Stimulated activated memory B cell treated with anti-CD40 and anti-IgM and Interleukin-4, amounts not matched to agents 10 μg/mL and 1 μg/mL and 100 μg/mL, for 72 hours (primary cell): ENCODE measurements around the gene EEF1A2.
A peak's percentile ranks its signal among the peaks of the same experiment; 100 is the strongest.

Experiments used
- ATAC-seq: fragments of 150-1000 bp; cut with Tn5 transposase; 2 replicates; pipeline ENCODE4 v1.10.0; 2021
- H3K27ac Mint-ChIP-seq: one replicate; pipeline ENCODE4 v1.8.0; 2022; ENCODE audit warnings: mild to moderate bottlenecking, mixed read lengths
- H3K27me3 Mint-ChIP-seq: one replicate; pipeline ENCODE4 v1.8.0; 2022; ENCODE audit warnings: mixed read lengths
- H3K36me3 Mint-ChIP-seq: one replicate; pipeline ENCODE4 v1.8.0; 2022; ENCODE audit warnings: mixed read lengths
- H3K4me1 Mint-ChIP-seq: one replicate; pipeline ENCODE4 v1.8.0; 2022; ENCODE audit warnings: mixed read lengths
- H3K4me3 Mint-ChIP-seq: one replicate; pipeline ENCODE4 v1.8.0; 2022; ENCODE audit warnings: mild to moderate bottlenecking, moderate library complexity, mixed read lengths
- H3K9me3 Mint-ChIP-seq: one replicate; pipeline ENCODE4 v1.8.0; 2022; ENCODE audit warnings: mixed read lengths

The EEF1A2 gene

GRCh38 chr20:63466250-63466825 lies 32.5 kb downstream of the EEF1A2 start:
- Mint-ChIP-seq H3K4me3 (no peak overlapping the region), H3K36me3 (no peaks in the 10 kb centered on the region), H3K4me1 (no peaks in the 10 kb centered on the region), H3K27me3 (peaks cover 84% of the 10 kb centered on the region), H3K9me3 (no peaks in the 10 kb centered on the region), H3K27ac (no peak overlapping the region)
- ATAC-seq: no peak

DNA sequence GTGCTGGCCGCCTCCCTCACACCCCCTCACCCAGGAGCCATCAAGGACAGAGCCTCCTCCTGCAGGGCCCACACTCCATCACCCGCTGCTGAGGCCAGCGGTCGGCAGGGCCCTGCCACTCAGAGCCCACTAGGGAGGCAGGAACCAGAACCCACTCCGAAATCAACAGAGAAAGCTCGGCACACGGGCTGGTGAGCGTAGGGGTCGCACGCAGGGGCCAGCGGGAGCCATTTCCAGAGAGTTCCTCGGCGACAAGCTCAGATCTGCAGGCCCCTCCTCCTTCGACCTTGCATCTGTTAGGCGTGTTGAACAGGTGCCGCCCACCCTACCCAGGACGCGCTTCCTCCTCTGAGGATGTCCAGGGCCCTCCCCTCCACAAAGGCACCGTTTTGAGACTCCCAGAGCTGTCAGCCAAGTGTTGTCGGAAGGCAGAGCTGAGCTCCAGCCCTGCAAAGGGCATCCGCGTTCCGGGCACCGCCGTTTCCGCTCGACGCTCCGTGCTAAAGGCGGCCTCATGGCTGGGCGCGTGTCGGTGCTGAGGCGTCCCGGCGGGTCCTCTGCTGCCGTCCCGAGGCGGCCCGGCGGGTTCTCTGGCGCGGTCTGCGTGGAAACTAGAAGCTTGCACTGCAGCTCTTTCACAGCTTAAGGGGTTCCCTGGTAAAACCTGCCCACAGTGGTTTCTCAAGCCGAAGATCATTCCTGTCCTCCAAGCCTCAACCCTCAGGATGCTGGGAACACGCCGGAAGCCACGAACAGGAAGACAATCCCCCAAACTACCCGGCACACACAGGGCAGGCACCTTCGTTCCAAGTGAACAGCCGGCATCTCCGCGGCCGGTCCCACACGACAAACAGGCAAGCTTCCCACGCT lies 33.3 kb downstream of the EEF1A2 start:
- no peak overlapping the region for H3K27ac Mint-ChIP-seq
- H3K9me3 Mint-ChIP-seq: no peaks in the 10 kb centered on the region
- no peak overlapping the region for H3K4me3 Mint-ChIP-seq
- H3K27me3 Mint-ChIP-seq: peaks cover 84% of the 10 kb centered on the region
- ATAC-seq: no peak
- H3K36me3 Mint-ChIP-seq: no peaks in the 10 kb centered on the region
- H3K4me1 Mint-ChIP-seq: no peaks in the 10 kb centered on the region

DNA sequence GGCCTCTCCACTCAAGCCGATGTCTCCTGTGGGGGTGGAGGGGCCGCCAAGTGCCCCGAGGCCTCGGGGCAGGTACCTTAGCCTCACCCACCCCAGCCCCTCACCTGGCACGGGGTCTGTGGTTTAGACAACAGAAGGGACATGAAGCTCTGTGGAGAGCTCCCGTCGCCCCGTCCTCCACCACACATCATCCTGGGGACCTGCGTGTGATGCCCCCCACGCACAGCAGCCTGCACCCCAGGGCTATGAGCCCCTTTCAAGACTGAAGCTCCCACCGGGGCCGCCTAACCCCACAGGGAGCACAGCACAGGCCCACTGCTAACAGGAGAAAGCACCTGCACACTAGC lies 34.6 kb downstream of the EEF1A2 start:
- peaks cover 86% of the 10 kb centered on the region for H3K27me3 Mint-ChIP-seq
- ATAC-seq: no peak
- H3K27ac Mint-ChIP-seq: no peak overlapping the region
- no peaks in the 10 kb centered on the region for H3K4me1 Mint-ChIP-seq
- H3K9me3 Mint-ChIP-seq: no peaks in the 10 kb centered on the region
- no peaks in the 10 kb centered on the region for H3K36me3 Mint-ChIP-seq
- no peak overlapping the region for H3K4me3 Mint-ChIP-seq

- H3K27me3 Mint-ChIP-seq: peaks cover 87% of the 10 kb centered on the region
Measured at GRCh38 chr20:63463400-63464288, 35.2 kb downstream of the EEF1A2 start.

GRCh38 chr20:63462244-63462643 lies 36.6 kb downstream of the EEF1A2 start:
- H3K27ac Mint-ChIP-seq: no peak overlapping the region
- peaks cover 14% of the 10 kb centered on the region for H3K4me1 Mint-ChIP-seq
- H3K36me3 Mint-ChIP-seq: no peaks in the 10 kb centered on the region
- no peaks in the 10 kb centered on the region for H3K9me3 Mint-ChIP-seq
- no peak for ATAC-seq
- no peak overlapping the region for H3K4me3 Mint-ChIP-seq
- H3K27me3 Mint-ChIP-seq: peaks cover 90% of the 10 kb centered on the region

More at GRCh38 chr20:63463400-63464288, 35.2 kb downstream of the EEF1A2 start:
- no peak overlapping the region for H3K27ac Mint-ChIP-seq
- no peak for ATAC-seq
- no peaks in the 10 kb centered on the region for H3K36me3 Mint-ChIP-seq
- H3K4me3 Mint-ChIP-seq: no peak overlapping the region
- no peaks in the 10 kb centered on the region for H3K9me3 Mint-ChIP-seq
- H3K4me1 Mint-ChIP-seq: peaks cover under 1% of the 10 kb centered on the region

- Mint-ChIP-seq H3K9me3 (no peaks in the 10 kb centered on the region), H3K27ac (no peak overlapping the region), H3K4me1 (peaks cover 18% of the 10 kb centered on the region), H3K36me3 (no peaks in the 10 kb centered on the region), H3K27me3 (peaks cover 93% of the 10 kb centered on the region), H3K4me3 (no peak overlapping the region)
- ATAC-seq: no peak
Measured at GRCh38 chr20:63461104-63461763, 37.6 kb downstream of the EEF1A2 start.

GRCh38 chr20:63459070-63459380 lies 39.9 kb downstream of the EEF1A2 start:
- H3K9me3 Mint-ChIP-seq: no peaks in the 10 kb centered on the region
- no peak for ATAC-seq
- no peak overlapping the region for H3K4me3 Mint-ChIP-seq
- peaks cover 96% of the 10 kb centered on the region for H3K27me3 Mint-ChIP-seq
- peaks cover 22% of the 10 kb centered on the region for H3K4me1 Mint-ChIP-seq
- no peaks in the 10 kb centered on the region for H3K36me3 Mint-ChIP-seq
- no peak overlapping the region for H3K27ac Mint-ChIP-seq

DNA sequence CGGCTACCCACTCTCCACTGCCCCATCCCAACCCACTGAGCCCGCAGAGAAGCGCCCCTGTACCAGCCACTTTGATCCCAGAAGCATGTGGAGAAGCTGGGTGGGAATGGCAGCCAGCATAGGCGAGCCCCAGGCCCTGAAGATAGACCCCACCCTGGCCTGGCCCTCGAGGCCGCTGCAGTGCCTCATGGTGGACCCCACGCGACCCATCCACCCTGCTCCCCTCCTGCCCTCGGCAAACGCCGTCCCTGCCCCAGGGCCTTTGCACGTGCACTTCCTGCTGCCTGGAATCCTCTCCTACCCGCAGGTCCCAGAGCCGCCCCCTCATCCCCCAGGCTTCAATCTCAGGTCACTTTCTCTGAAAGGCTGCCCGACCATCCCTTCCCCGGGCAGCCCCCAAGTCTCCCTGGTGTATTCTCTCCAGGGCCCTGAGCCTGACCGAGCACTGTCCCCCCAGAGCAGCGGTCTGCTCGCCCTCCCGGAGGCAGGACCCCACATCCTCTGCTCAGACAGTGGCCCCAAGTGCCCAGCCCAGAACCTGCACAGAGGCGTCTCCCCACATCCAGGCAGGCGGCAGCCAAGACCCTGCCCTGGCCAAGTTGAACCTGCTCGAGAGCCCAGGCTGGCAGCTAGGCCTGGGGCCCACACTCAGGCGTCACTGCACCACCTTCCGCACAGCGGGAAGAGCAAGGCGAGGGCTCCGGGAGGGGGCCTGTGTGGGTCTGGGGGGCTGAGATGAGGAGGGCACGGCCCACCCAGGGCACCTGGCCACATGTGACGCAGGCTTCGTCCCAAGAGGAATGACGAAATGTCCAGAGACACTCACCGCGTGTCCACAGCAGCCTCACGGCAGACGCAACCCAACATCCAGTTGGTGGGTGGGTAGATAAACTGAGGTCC lies 40.5 kb downstream of the EEF1A2 start:
- peaks cover 96% of the 10 kb centered on the region for H3K27me3 Mint-ChIP-seq
- ATAC-seq: no peak
- H3K9me3 Mint-ChIP-seq: no peaks in the 10 kb centered on the region
- H3K4me3 Mint-ChIP-seq: no peak overlapping the region
- H3K27ac Mint-ChIP-seq: no peak overlapping the region
- H3K36me3 Mint-ChIP-seq: no peaks in the 10 kb centered on the region
- peaks cover 22% of the 10 kb centered on the region for H3K4me1 Mint-ChIP-seq

GRCh38 chr20:63457737-63458136 lies 41.1 kb downstream of the EEF1A2 start:
- no peaks in the 10 kb centered on the region for H3K36me3 Mint-ChIP-seq
- ATAC-seq: no peak
- H3K27me3 Mint-ChIP-seq: peaks cover 93% of the 10 kb centered on the region
- H3K27ac Mint-ChIP-seq: peak overlapping the region; percentile 53
- peaks cover 22% of the 10 kb centered on the region for H3K4me1 Mint-ChIP-seq
- no peaks in the 10 kb centered on the region for H3K9me3 Mint-ChIP-seq
- no peak overlapping the region for H3K4me3 Mint-ChIP-seq

DNA sequence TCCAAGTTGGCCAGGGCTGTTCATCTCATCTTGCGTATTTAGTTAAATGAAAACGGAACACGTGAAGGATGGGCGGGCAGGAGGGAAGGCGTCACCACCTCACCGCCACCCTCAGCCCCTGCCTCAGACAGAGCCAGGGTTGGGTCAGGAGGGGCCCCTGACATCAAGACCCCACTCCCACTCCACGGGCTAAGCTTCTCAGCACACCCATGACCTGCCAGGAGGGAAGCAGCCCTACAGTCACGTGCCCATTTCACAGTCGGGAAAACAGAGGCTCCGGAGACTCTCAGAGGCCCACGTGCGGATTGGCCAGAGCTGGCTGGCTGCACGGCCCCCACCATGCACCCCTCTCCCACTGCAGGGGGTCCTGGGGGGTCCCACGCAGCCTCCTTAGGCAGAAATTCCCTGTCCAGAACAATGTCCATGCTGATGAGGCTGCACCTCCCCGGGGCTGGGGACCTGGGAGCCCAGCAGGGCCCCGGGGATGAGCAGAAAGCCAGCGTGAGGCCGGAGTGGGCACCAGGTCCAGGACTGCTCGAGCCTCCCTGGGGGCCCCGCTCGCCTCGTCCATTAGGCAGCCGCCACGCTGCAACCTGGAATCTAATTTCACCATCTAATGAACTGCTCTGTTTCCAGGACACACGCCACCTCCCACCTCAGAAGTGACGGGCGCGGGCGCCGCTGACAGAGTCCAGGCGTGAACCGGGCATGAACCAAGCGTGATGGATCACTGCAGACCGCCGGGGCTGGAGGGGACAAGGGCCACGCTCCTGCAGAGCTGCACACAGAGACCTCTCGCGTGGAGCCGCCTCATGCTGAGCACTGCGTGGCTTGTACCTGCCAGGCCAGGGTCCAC lies 42.2 kb downstream of the EEF1A2 start:
- ATAC-seq: peak; percentile 5
- Mint-ChIP-seq H3K4me3 (no peak overlapping the region), H3K4me1 (peaks cover 22% of the 10 kb centered on the region), H3K9me3 (no peaks in the 10 kb centered on the region), H3K27me3 (peaks cover 97% of the 10 kb centered on the region), H3K36me3 (no peaks in the 10 kb centered on the region), H3K27ac (no peak overlapping the region)

GRCh38 chr20:63455568-63455859 lies 43.4 kb downstream of the EEF1A2 start:
- Mint-ChIP-seq H3K27ac (no peak overlapping the region), H3K4me1 (peaks cover 22% of the 10 kb centered on the region), H3K36me3 (no peaks in the 10 kb centered on the region), H3K27me3 (peaks cover 89% of the 10 kb centered on the region), H3K9me3 (no peaks in the 10 kb centered on the region), H3K4me3 (no peak overlapping the region)
- no peak for ATAC-seq

GRCh38 chr20:63454731-63455567 lies 43.9 kb downstream of the EEF1A2 start:
- ATAC-seq: no peak
- no peak overlapping the region for H3K27ac Mint-ChIP-seq

GRCh38 chr20:63452821-63453523 lies 45.9 kb downstream of the EEF1A2 start:
- Mint-ChIP-seq H3K27me3 (peaks cover 82% of the 10 kb centered on the region), H3K4me3 (no peak overlapping the region), H3K4me1 (peaks cover 15% of the 10 kb centered on the region), H3K27ac (no peak overlapping the region), H3K9me3 (no peaks in the 10 kb centered on the region), H3K36me3 (no peaks in the 10 kb centered on the region)
- peak; percentile 34 for ATAC-seq

More at GRCh38 chr20:63454731-63455567, 43.9 kb downstream of the EEF1A2 start:
- no peaks in the 10 kb centered on the region for H3K9me3 Mint-ChIP-seq
- peaks cover 83% of the 10 kb centered on the region for H3K27me3 Mint-ChIP-seq
- no peak overlapping the region for H3K4me3 Mint-ChIP-seq
- H3K4me1 Mint-ChIP-seq: peaks cover 22% of the 10 kb centered on the region
- H3K36me3 Mint-ChIP-seq: no peaks in the 10 kb centered on the region
